ENCODE data around the gene VIT. TPM values are rescaled to one million over a fixed set of nuclear protein-coding genes. Genes with fewer than 3 reads are reported as not detected.
A peak's percentile ranks its signal among the peaks of the same experiment; 100 is the strongest.

The VIT gene
- total RNA-seq, 1 donor from 2014 or later, result not detected

GRCh38 chr2:36663851-36664695, 32.4 kb upstream of the VIT start:
- no peaks in the 10 kb centered on the region for H3K27me3 ChIP-seq (ENCODE audit: control insufficient read depth, insufficient read depth, low read length)
- TF ChIP-seq CTCF (IDR thresholded peaks at IDR 0.05; ENCODE audit: insufficient read depth, low read length, poor library complexity, severe bottlenecking), result peak; percentile 69
- peak; percentile 31 for DNase-seq (ENCODE audit: low read depth)
- no peak overlapping the region for H3K4me3 ChIP-seq (ENCODE audit: low read depth, low read length)
- H3K36me3 ChIP-seq (ENCODE audit: control insufficient read depth, insufficient read depth, low read length), result no peaks in the 10 kb centered on the region

GRCh38 chr2:36664696-36665076, 31.8 kb upstream of the VIT start:
- no peak for TF ChIP-seq CTCF (IDR thresholded peaks at IDR 0.05; ENCODE audit: insufficient read depth, low read length, poor library complexity, severe bottlenecking)
- Histone ChIP-seq H3K36me3 (ENCODE audit: control insufficient read depth, insufficient read depth, low read length) (no peaks in the 10 kb centered on the region), H3K4me3 (ENCODE audit: low read depth, low read length) (no peak overlapping the region), H3K27me3 (ENCODE audit: control insufficient read depth, insufficient read depth, low read length) (no peaks in the 10 kb centered on the region)
- no peak for DNase-seq (ENCODE audit: low read depth)

GRCh38 chr2:36667931-36668330, 28.6 kb upstream of the VIT start:
- DNase-seq (ENCODE audit: low read depth), result no peak
- no peak overlapping the region for H3K4me3 ChIP-seq (ENCODE audit: low read depth, low read length)
- no peaks in the 10 kb centered on the region for H3K36me3 ChIP-seq (ENCODE audit: control insufficient read depth, insufficient read depth, low read length)
- no peaks in the 10 kb centered on the region for H3K27me3 ChIP-seq (ENCODE audit: control insufficient read depth, insufficient read depth, low read length)
- TF ChIP-seq CTCF (IDR thresholded peaks at IDR 0.05; ENCODE audit: insufficient read depth, low read length, poor library complexity, severe bottlenecking), result no peak

- no peak for TF ChIP-seq CTCF (IDR thresholded peaks at IDR 0.05; ENCODE audit: insufficient read depth, low read length, poor library complexity, severe bottlenecking)
- Histone ChIP-seq H3K27me3 (ENCODE audit: control insufficient read depth, insufficient read depth, low read length) (no peaks in the 10 kb centered on the region), H3K36me3 (ENCODE audit: control insufficient read depth, insufficient read depth, low read length) (no peaks in the 10 kb centered on the region), H3K4me3 (ENCODE audit: low read depth, low read length) (no peak overlapping the region)
- no peak for DNase-seq (ENCODE audit: low read depth)
These were observed 25.5 kb upstream of the VIT start for GRCh38 chr2:36670881-36671595.

GRCh38 chr2:36671731-36672130, 24.8 kb upstream of the VIT start:
- no peak for DNase-seq (ENCODE audit: low read depth)
- Histone ChIP-seq H3K4me3 (ENCODE audit: low read depth, low read length) (no peak overlapping the region), H3K27me3 (ENCODE audit: control insufficient read depth, insufficient read depth, low read length) (no peaks in the 10 kb centered on the region), H3K36me3 (ENCODE audit: control insufficient read depth, insufficient read depth, low read length) (no peaks in the 10 kb centered on the region)
- no peak for TF ChIP-seq CTCF (IDR thresholded peaks at IDR 0.05; ENCODE audit: insufficient read depth, low read length, poor library complexity, severe bottlenecking)

All from kidney epithelial cell (primary cell).